HG03066 (cell line): ENCODE measurements around the gene SCAMP3.
A peak's percentile ranks its signal among the peaks of the same experiment; 100 is the strongest.
"Not testable (repeated sequence)": the region's sequence is repeated elsewhere in the genome, so short reads cannot be mapped to it uniquely, and the experiment has no call there.

Experiments used
- ATAC-seq: cut with Tn5 transposase; IDR thresholded peaks from one replicate; pipeline ENCODE4 v1.9.1; 2021; ENCODE audit warnings: low read depth; ENCODE audit not compliant: unreplicated experiment

SCAMP3 gene

DNA sequence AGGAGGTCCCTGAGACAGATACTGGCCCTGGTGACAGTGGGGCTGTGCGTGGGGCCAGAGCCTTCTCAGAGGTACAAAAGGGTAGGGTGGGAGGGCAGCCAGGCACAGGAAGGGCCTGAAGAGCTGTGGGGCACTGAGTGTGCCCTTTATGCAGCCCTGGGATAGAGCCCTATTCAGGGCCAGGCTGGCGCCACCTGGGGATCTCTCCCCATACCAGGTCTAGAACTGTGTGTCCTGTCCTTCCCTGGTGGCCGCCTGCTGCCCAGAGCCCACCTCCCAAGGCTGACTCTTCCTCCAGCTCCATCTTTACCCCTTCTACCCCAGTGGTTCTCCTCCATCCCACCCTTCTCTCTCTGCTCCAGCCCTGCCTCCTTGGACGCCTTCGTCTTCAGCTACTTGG lies 28.7 kb downstream of the SCAMP3 start:
- not testable (repeated sequence) for ATAC-seq

DNA sequence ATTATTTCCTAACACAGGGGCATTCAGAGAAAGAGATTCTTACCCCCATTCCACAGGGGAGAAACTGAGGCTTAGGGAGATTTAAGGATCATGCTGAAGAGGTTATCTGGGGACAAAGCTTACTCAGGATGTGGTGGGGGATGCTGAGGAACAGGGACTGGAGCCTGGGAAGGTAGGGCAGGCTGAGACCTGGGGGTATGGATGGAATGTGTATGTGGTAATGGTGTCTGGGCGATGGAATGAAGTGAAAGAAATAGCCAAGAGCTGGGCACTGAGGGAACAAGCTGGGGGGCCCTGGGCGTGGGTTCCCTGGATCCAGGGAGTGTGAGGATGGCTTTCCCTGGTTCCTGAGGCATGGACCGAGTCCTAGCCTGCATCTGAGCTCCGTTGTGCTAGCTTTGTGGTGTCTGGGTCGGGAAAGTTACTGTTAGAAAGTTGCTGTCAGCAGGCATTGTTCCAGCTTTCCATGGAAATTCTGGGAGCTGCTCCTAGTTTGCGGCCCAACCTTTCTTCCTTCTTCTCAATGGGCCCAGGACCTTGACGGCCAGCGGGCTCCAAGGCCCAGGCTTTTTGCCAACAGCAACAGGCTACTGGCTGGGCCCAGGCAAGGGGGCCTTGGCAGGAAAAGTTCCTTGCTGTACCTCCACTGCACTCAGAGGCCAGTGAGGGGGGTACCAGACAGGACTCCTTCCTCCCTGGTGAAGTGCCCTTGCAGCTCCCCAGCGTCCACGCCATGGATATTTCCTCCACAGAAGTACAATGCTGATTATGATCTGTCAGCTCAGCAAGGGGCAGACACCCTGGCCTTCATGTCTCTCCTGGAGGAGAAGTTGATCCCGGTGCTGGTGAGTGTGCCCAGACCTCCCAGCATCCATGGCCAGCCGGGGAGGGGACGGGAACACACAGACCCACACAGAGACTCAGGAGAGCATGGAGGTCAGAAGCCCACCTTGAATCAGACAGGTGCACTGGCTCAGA lies 29.9 kb downstream of the SCAMP3 start:
- ATAC-seq: not testable (repeated sequence)

DNA sequence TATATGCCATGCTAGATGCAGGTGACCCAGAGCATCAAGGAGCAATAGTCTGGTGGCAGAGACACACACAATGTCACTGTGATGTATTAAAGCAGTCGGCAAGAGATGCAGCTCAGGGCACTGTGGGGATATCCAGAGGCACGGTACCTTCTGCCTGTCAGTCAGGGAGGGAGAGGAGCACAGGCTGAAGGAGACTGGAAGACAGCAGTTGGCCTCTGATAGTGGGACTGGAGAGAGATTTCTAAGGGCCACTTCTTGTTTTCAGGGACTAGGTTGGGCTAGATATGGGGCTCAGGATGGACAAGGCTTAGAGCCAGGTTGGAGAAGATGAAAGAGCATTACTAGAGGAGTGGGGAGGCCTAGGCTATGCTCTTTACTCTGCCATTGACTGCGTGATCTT lies 30.9 kb downstream of the SCAMP3 start:
- ATAC-seq: not testable (repeated sequence)

DNA sequence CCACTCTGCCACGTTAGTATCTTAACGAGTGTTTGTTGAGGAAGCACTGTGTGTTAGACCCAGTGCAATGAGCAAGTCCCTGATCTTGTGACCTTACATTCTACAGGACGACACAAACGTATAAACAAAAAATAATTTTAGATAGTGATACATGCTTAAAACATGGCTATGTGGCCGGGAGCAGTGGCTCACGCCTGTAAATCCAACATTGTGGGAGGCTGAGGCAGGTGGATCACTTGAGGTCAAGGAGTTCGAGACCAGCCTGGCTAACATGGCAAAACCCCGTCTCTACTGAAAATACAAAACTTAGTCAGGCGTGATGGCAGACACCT lies 34.1 kb downstream of the SCAMP3 start:
- ATAC-seq: no peak

DNA sequence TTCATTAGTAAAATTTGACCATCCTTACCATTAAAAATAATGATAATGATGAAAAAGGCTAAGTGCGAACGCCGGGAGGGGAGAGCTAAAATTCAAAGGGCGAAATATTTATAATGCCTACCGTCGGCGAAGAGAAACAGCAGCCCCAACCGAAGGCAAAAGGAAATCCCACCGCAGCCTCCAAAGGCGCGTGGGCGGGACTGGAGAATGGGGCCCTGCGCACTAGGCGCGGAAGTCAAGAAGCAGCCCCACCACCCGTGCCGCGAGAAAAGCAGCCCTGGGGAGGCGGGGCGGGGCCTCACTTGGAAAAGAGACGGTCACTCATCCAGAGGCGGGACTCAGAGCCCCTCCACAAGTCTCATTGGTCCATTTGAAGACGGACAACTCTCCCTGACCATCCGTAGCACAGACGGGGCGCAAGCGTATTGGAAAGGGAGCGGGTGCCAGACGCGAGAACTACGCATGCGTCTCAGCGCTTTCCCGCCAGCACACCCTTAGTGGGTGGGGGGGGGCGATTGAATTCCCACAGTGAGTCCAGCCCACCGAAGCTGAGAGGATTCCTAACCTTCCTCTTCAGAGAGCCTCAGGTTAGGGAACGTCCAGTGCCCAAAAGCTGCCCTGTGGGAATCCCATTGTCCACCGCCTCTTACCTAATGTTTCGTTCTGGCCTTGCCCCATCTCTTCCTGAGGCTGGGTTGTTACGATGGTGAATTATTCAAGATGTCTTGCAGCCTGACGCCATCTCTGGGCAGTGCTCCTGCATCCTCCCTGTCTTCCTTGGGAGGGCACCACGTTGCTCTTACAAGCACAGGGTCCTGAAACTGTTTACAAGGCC lies 34.7 kb downstream of the SCAMP3 start:
- ATAC-seq: peak; percentile 90

DNA sequence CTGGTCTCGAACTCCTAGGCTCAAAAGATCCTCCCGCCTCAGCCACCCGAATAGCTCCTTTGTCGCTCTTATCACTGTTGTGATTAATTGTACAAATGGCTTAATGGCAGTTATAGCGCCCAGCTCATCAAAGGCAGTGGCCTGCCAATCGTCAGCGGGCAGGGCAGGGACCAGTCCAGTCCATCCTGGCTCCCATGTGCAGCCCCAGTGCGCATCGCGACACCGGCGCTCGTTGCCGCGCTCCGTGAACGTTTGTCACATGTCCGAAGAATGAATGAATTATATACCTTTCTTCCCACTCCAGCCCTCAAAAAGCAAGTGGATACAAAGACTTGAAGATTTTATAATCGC lies 35.3 kb downstream of the SCAMP3 start:
- ATAC-seq: peak; percentile 23

DNA sequence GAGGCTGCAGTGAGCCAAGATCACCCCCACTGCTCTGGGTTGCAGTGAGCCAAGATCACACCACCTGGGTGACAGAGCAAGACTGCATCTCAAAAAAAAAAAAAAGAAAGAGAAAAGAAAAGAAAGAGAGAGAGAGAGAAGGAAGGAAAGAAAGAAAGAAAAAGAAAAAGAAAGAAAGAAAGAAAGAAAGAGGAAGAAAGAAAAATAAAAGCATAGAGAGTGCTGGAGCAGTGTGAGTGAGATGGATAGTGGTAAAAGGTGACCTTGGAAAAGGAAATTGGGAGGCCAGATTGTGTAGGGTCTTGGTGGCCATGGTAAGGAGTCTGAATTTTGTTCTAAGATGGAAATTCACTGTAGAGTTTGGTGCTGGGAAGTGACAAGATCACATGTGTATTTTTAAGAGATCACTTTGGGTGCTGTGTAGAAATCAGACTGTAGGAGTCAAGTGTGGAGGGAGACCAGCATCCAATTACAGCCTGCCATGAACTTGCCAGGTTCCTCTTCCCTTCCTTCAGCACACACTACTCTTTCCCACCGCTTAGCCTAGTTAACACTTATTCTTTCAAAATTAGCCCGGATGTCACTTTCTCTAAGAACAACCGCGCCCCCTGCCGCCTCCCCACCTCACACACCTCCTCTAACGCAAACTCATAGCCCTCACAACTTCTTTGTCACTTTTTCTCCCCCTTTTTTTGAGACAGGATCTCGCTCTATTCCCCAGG lies 35.8 kb downstream of the SCAMP3 start:
- ATAC-seq: peak; percentile 44

DNA sequence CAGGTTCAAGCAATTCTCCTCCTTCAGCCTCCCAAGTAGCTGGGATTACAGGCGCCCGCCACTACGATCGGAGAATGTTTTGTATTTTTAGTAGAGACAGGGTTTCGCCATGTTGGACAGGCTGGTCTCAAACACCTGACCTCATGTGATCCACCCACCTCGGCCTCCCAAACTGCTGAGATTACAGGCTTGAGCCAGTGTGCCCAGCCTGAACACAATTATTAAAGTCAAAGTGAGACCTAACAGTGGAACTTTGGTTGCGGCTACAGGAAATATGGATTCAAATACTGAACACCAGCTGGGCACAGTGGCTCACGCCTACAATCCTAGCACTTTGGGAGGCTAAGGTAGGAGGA lies 36.8 kb downstream of the SCAMP3 start:
- not testable (repeated sequence) for ATAC-seq

DNA sequence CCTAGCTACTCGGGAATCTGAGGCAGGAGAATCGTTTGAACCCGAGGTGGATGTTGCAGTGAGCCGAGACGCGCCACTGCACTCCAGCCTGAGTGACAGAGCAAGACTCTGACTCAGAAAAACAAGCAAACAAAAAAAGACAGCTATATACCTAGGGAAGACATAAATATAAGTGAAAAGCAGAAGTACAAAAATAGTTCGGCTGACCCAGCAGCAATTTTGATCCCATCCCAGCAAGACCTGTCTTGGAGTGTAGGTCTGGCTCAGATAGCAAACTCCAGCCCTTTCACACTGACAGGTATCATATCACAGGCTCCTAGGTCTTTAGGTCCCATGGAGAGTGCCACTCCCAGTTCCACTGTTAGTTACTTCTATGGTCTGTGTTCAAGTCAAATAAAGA lies 39.1 kb downstream of the SCAMP3 start:
- ATAC-seq: no peak

DNA sequence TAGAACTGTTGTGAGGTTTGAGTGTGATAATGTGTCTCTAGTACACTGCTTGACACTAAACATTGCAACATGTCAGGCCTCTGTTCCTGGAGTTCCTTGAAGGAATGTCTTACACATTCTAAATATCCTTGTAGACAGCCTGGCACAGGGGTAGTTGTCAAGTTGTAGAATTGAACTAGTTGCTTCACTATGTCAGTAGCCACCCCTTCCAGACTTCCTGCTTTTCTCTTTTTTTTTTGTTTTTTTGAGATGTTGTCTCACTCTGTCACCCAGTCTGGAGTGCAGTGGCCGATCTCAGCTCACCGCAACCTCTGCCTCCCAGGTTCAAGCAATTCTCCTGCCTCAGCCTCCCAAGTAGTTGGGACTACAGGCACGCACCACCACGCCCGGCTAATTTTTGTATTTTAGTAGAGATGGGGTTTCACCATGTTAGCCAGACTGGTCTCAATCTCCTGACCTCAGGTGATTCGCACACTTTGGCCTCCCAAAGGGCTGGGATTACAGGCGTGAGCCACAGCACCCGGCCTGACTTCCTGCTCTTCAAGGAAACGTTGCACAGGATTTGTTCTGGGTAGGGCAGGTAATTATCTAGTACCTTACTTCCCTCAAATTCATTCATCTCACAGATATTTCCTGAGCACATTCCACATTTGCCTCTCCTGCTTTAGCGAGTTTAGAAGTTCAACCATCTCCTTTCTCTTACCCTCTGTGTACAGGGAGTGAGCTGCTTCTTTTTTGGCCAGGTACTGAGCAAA lies 41.8 kb downstream of the SCAMP3 start:
- not testable (repeated sequence) for ATAC-seq

DNA sequence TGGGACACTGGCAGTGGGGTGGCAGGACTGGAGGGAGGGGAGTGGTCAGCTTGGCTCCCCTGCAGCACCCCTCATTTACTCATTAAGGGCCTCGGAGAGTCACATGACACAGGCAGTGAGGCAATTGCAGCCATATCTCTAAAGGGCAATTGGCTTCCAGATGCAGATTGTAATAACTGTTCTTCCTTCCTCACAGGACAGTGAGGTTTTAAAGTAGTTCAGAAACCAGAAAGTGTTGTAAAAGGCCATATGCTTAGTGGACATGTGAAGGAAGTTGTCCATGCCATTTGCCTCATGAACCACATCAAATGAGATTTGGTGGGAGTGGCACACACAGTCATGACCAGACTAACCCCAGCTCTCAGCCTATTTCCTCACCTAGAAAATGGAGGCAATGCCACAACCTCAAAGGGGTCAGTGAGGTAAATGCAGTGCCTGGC lies 42.5 kb downstream of the SCAMP3 start:
- no peak for ATAC-seq

DNA sequence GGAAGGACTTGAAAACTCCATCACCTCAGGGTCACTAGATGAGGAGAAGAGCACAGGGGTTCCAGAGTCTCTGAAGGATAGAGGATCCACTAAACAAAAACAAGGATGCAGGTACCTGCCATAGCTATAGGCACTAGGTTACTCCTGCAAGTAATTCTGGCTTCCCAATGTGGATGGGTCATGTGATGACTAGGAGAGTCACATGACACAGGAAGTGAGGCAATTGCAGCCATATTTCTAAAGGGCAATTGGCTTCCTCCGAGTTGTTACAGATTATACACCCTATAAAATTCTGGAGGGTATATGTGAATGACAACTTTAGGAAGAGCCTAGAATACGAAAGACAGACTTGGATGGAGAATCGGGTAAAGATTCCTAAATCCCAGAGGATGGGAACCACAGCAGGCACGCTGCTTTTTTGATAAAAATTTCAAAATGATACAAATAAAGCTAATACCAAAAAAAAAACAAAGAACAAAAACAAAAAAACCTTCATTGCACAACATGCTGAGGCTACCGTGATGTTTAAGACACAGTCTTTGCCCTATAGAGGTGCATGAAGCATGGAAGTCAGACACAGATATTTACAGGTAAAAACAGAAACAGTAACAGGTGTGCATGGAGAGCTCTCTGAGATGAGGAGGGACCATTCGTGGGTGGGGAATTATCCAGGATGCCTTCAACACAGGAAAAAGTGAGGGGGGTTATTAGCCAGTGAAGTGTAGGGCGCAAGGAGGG lies 43.1 kb downstream of the SCAMP3 start:
- no peak for ATAC-seq

DNA sequence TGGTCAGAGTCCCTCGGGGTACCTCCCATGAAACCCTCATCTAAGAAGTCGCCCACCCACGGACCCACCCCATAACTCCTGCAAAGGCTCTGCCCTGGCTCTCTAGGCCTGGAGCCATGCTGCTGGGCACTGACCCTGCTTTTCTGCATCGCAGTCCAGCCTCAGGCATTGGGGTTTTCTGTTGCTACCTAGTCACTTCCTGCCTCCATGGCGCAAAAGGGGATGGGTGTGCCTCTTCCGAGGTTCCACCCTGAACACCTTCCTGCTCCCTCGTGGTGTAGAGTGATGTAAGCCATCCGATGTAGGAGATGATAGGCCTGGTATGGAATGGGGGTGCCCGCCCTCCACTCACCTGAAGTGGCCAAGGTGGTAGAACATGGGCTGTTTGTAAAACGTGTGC lies 47.5 kb downstream of the SCAMP3 start:
- ATAC-seq: not testable (repeated sequence)

DNA sequence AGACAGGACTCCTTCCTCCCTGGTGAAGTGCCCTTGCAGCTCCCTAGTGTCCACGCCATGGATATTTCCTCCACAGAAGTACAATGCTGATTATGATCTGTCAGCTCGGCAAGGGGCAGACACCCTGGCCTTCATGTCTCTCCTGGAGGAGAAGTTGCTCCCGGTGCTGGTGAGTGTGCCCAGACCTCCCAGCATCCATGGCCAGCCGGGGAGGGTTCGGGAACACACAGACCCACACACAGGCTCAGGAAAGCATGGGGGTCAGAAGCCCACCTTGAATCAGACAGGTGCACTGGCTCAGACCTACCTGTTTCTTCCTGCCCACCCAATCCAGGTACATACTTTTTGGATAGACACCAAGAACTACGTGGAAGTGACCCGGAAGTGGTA lies 50.1 kb downstream of the SCAMP3 start:
- not testable (repeated sequence) for ATAC-seq

DNA sequence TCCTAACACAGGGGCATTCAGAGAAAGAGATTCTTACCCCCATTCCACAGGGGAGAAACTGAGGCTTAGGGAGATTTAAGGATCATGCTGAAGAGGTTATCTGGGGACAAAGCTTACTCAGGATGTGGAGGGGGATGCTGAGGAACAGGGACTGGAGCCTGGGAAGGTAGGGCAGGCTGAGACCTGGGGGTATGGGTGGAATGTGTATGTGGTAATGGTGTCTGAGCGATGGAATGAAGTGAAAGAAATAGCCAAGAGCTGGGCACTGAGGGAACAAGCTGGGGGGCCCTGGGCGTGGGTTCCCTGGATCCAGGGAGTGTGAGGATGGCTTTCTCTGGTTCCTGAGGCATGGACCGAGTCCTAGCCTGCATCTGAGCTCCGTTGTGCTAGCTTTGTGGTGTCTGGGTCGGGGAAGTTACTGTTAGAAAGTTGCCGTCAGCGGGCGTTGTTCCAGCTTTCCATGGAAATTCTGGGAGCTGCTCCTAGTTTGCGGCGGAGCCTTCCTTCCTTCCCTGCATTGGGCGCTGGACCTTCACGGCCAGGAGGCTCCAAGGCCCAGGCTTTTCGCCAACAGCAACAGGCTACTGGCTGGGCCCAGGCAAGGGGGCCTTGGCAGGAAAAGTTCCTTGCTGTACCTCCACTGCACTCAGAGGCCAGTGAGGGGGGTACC lies 50.6 kb downstream of the SCAMP3 start:
- ATAC-seq: not testable (repeated sequence)

DNA sequence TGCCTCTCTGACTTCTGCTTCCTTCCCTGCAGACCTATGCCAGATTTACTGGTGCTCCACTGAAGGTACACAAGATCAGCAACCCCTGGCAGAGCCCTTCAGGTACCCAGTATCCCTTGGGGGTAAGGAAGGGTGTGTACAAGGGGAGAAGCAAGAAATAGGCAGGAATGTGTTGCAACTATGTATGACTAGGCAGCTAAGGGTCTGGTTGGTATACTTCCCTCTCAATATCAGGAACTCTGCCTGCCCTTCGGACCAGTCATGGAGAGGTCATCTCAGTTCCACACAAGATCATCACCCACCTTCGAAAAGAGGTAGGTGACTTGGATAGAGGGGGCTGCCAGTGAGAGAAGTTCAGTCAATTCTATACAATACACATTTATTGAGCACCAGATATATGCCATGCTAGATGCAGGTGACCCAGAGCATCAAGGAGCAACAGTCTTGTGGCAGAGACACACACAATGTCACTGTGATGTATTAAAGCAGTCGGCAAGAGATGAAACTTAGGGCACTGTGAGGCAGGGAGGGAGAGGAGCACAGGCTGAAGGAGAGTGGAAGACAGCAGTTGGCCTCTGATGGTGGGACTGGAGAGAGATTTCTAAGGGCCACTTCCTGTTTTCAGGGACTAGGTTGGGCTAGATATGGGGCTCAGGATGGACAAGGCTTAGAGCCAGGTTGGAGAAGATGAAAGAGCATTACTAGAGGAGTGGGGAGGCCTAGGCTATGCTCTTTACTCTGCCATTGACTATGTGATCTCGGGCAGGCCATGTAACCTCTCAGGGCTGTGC lies 51.7 kb downstream of the SCAMP3 start:
- ATAC-seq: no peak

DNA sequence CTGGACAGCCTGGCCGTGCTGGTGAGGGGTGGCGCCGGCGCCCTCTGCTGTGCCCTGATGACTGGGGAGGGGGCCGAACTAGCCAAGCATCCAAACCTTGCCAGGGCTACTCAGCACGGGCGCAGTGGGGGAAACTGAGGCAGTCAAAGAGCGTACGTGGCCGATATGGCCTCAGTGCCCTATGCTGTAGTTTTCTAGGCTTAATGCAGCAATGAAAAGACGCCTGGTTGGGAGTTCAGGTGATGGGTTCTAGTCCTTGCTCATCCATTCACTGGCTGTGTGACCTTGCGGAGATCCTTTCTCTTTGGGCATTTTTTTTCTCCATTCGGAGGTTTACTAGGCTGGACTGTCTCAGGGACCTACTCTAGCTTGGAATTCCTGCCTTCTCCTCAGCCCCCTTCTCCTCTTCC lies 52.8 kb downstream of the SCAMP3 start:
- ATAC-seq: no peak
